Suprapubic skin (tissue), 4 donors: Measurements from ENCODE around the gene SH3PXD2B.

Experiments used
- EP300 ChIP-seq: sonication (generic); formaldehyde crosslinking; IDR thresholded peaks from one replicate; pipeline ENCODE4 v1.6.1; 2017; ENCODE audit warnings: antibody characterized with exemption
- POLR2A ChIP-seq, 2 donors: fragments of 450-650 bp; IDR thresholded peaks; one replicate each; pipeline ENCODE4 v1.6.1; 2017; ENCODE audit warnings: antibody characterized with exemption in 2 of 2, mild to moderate bottlenecking in 2 of 2, moderate library complexity in 2 of 2
- POLR2AphosphoS5 ChIP-seq, 3 donors: sonication (generic); formaldehyde crosslinking; IDR thresholded peaks; one replicate each; pipeline ENCODE4 v1.6.1; 2017; ENCODE audit warnings: antibody characterized with exemption in 3 of 3
- TF ChIP-seq, protein P1 (sequence below), 2 donors: fragments of 200-600 bp in 1 of 2; fragments of 450-650 bp in 1 of 2; sonication (generic) in 1 of 2; IDR thresholded peaks; one replicate each; pipeline ENCODE4 v1.5.1; 2016 to 2019; ENCODE audit warnings: antibody characterized with exemption in 2 of 2, mild to moderate bottlenecking in 1 of 2, moderate library complexity in 1 of 2

DNA sequence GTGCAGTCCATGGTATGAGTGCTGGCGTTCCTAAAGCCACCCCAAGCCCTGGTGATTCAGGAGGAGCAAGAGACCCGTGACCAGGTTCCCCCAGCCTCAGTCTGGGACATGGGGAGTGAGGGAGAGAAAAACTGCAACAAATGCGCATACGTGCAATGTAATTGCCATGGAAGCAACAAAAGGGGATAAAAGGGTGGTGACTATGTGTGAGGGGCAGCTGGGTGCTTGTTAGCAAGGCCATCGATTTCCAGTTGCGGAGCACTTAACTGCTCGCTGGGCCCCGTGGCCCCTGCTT lies 709 bp upstream of the SH3PXD2B start:
- TF ChIP-seq, protein P1, sequence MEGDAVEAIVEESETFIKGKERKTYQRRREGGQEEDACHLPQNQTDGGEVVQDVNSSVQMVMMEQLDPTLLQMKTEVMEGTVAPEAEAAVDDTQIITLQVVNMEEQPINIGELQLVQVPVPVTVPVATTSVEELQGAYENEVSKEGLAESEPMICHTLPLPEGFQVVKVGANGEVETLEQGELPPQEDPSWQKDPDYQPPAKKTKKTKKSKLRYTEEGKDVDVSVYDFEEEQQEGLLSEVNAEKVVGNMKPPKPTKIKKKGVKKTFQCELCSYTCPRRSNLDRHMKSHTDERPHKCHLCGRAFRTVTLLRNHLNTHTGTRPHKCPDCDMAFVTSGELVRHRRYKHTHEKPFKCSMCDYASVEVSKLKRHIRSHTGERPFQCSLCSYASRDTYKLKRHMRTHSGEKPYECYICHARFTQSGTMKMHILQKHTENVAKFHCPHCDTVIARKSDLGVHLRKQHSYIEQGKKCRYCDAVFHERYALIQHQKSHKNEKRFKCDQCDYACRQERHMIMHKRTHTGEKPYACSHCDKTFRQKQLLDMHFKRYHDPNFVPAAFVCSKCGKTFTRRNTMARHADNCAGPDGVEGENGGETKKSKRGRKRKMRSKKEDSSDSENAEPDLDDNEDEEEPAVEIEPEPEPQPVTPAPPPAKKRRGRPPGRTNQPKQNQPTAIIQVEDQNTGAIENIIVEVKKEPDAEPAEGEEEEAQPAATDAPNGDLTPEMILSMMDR (IDR thresholded peaks at IDR 0.05) = peak in 1 of 2 donors; percentile 6
- TF ChIP-seq POLR2A (IDR thresholded peaks at IDR 0.05) (no peak), EP300 (no peak), POLR2AphosphoS5 (IDR thresholded peaks at IDR 0.05) (no peak)
